Fibroblast of lung (primary cell): ENCODE measurements around the gene CLASP2. TPM values are rescaled to one million over a fixed set of nuclear protein-coding genes. Genes with fewer than 3 reads are reported as not detected.

Experiments used
- DNase-seq, 2 donors: peaks; one replicate each; pipeline versions ENCODE4 v3.0.0 to v3.0.0-alpha.2; 2010; ENCODE audit warnings: low read depth in 2 of 2
- H2AFZ ChIP-seq: 2 replicates; pipeline ENCODE4 v1.5.1; 2012; ENCODE audit warnings: low read length, control low read depth, inconsistent platforms
- H3K27ac ChIP-seq: 2 replicates; pipeline ENCODE4 v1.5.1; 2011; ENCODE audit warnings: low read length, control low read depth; ENCODE audit not compliant: insufficient read depth
- H3K27me3 ChIP-seq: 2 replicates; pipeline ENCODE4 v1.5.1; 2011; ENCODE audit warnings: mild to moderate bottlenecking, low read length; ENCODE audit not compliant: control insufficient read depth, insufficient read depth
- H3K36me3 ChIP-seq: 2 replicates; pipeline ENCODE4 v1.5.1; 2011; ENCODE audit warnings: low read length; ENCODE audit not compliant: control insufficient read depth, insufficient read depth
- H3K4me1 ChIP-seq: 2 replicates; pipeline ENCODE4 v1.5.1; 2011; ENCODE audit warnings: low read length; ENCODE audit not compliant: control insufficient read depth, insufficient read depth; ENCODE audit errors: extremely low read depth
- H3K4me2 ChIP-seq: 2 replicates; pipeline ENCODE4 v1.5.1; 2011; ENCODE audit warnings: low read length, control low read depth; ENCODE audit not compliant: insufficient read depth; ENCODE audit errors: extremely low read depth
- H3K4me3 ChIP-seq, 4 experiments: fragments of 200-600 bp in 1 of 4; sonication (generic) in 1 of 4; replicated peaks in 1 of 4; 2 replicates each; pipeline ENCODE4 v1.5.1; 2011 to 2016; ENCODE audit warnings: low read length in 4 of 4, low read depth in 3 of 4, mild to moderate bottlenecking in 3 of 4, control low read depth in 2 of 4, inconsistent platforms in 1 of 4, mixed read lengths in 1 of 4; ENCODE audit not compliant: insufficient read depth in 1 of 4; ENCODE audit errors: control extremely low read depth in 1 of 4
- H3K79me2 ChIP-seq: 2 replicates; pipeline ENCODE4 v1.5.1; 2012; ENCODE audit warnings: mild to moderate bottlenecking, low read length, inconsistent platforms; ENCODE audit not compliant: control insufficient read depth, insufficient read depth
- H3K9ac ChIP-seq: 2 replicates; pipeline ENCODE4 v1.5.1; 2011; ENCODE audit warnings: mild to moderate bottlenecking, low read length, control low read depth; ENCODE audit not compliant: insufficient read depth
- H3K9me3 ChIP-seq: 2 replicates; pipeline ENCODE4 v1.5.1; 2012; ENCODE audit warnings: low read depth, low read length; ENCODE audit not compliant: control insufficient read depth, insufficient read depth
- H4K20me1 ChIP-seq: 2 replicates; pipeline ENCODE4 v1.5.1; 2011; ENCODE audit warnings: low read length; ENCODE audit not compliant: control insufficient read depth, insufficient read depth; ENCODE audit errors: extremely low read depth
- EZH2 ChIP-seq: IDR thresholded peaks from 2 replicates; pipeline ENCODE4 v1.5.1; 2012; ENCODE audit warnings: low read length, control low read depth, mild to moderate bottlenecking; ENCODE audit errors: missing control alignments
- polyA plus RNA-seq, 2 donors: library from polyadenylated mRNA; depleted of rRNA in 1 of 2; stranded (reverse) in 1 of 2; unstranded in 1 of 2; fragments of >200 nt; gene quantifications; 2 replicates each; pipeline ENCODE4 v1.2.1, GENCODE V29; 2011 to 2012; ENCODE audit warnings: missing spikeins in 1 of 2
- total RNA-seq: library from RNA; depleted of rRNA; stranded (reverse); fragments of >200 nt; gene quantifications from 2 replicates; pipeline ENCODE4 v1.2.1, GENCODE V29; 2014
- TF ChIP-seq, protein P1 (sequence below), 2 donors: IDR thresholded peaks in 1 of 2; conservative IDR thresholded peaks in 1 of 2; 1 replicate in 1 of 2; 2 replicates in 1 of 2; pipeline ENCODE4 v1.5.1; 2011 to 2012; ENCODE audit warnings: low read length in 2 of 2, control low read depth in 1 of 2, inconsistent platforms in 1 of 2, low read depth in 1 of 2, mild to moderate bottlenecking in 1 of 2

The CLASP2 gene
- total and polyA plus RNA-seq, 2 donors (not counting 1 experiment from before 2014, with no cell fraction given): 31.8 to 62.6 TPM

DNA sequence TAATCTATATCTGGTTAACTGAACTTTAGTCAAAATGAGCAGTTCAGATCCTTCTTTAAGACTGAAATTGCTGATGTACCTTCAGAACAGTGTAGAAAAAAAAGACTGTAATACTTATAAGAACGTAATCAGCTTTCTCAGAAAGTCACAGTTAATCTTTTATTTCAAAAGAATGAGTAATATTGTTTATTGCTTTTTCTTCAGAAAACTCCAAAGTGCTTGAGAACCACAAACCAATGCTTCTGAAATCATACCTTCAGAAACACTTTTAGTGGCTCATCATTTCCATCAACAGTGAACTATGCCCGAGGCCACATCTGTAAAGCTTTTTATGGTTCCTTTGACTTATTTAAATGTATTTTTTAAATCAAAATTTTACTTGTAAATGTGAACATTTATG lies 33.3 kb upstream of the CLASP2 start:
- no peaks in the 10 kb centered on the region for H3K27me3 ChIP-seq
- H4K20me1 ChIP-seq: no peaks in the 10 kb centered on the region
- H3K36me3 ChIP-seq: no peaks in the 10 kb centered on the region
- no peak overlapping the region for H3K4me3 ChIP-seq
- H3K4me1 ChIP-seq: peaks cover 4% of the 10 kb centered on the region
- no peak overlapping the region for H3K27ac ChIP-seq
- no peak overlapping the region for H2AFZ ChIP-seq
- H3K9ac ChIP-seq: no peak overlapping the region
- H3K4me2 ChIP-seq: no peak overlapping the region
- H3K9me3 ChIP-seq: no peaks in the 10 kb centered on the region
- peak in 1 of 2 donors; percentile 3 for DNase-seq
- no peak for TF ChIP-seq EZH2
- TF ChIP-seq, protein P1, sequence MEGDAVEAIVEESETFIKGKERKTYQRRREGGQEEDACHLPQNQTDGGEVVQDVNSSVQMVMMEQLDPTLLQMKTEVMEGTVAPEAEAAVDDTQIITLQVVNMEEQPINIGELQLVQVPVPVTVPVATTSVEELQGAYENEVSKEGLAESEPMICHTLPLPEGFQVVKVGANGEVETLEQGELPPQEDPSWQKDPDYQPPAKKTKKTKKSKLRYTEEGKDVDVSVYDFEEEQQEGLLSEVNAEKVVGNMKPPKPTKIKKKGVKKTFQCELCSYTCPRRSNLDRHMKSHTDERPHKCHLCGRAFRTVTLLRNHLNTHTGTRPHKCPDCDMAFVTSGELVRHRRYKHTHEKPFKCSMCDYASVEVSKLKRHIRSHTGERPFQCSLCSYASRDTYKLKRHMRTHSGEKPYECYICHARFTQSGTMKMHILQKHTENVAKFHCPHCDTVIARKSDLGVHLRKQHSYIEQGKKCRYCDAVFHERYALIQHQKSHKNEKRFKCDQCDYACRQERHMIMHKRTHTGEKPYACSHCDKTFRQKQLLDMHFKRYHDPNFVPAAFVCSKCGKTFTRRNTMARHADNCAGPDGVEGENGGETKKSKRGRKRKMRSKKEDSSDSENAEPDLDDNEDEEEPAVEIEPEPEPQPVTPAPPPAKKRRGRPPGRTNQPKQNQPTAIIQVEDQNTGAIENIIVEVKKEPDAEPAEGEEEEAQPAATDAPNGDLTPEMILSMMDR (conservative IDR thresholded peaks at IDR 0.05 in 1 of 2, IDR thresholded peaks at IDR 0.05 in 1 of 2; ENCODE audit: low read depth in 1 of 2, low read length in 2 of 2): no peak
- H3K79me2 ChIP-seq: no peaks in the 10 kb centered on the region

DNA sequence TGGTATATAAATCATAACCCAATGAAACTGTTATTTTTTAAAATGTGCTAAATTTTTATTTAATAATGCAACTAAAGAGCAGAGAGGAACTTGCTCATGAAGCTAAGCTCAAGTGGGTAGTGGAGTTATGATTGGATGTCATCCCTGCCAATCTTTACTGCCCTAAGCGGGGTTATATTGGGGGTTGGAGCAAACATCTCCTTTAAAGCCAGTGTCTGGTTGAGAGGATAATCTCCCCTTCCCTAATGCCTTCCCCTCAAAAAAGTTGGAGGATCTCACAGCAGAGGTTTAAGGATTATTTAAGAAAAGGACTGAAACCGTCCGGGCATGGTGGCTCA lies 32.1 kb upstream of the CLASP2 start:
- Histone ChIP-seq H3K79me2 (no peaks in the 10 kb centered on the region), H3K36me3 (no peaks in the 10 kb centered on the region), H4K20me1 (no peaks in the 10 kb centered on the region), H3K4me2 (no peak overlapping the region), H3K9ac (no peak overlapping the region), H3K27me3 (no peaks in the 10 kb centered on the region), H3K4me3 (no peak overlapping the region), H3K4me1 (peaks cover 4% of the 10 kb centered on the region), H2AFZ (no peak overlapping the region), H3K27ac (no peak overlapping the region), H3K9me3 (no peaks in the 10 kb centered on the region)
- DNase-seq: no peak
- TF ChIP-seq, protein P1 (conservative IDR thresholded peaks at IDR 0.05 in 1 of 2, IDR thresholded peaks at IDR 0.05 in 1 of 2; ENCODE audit: low read depth in 1 of 2, low read length in 2 of 2): no peak
- no peak for TF ChIP-seq EZH2

DNA sequence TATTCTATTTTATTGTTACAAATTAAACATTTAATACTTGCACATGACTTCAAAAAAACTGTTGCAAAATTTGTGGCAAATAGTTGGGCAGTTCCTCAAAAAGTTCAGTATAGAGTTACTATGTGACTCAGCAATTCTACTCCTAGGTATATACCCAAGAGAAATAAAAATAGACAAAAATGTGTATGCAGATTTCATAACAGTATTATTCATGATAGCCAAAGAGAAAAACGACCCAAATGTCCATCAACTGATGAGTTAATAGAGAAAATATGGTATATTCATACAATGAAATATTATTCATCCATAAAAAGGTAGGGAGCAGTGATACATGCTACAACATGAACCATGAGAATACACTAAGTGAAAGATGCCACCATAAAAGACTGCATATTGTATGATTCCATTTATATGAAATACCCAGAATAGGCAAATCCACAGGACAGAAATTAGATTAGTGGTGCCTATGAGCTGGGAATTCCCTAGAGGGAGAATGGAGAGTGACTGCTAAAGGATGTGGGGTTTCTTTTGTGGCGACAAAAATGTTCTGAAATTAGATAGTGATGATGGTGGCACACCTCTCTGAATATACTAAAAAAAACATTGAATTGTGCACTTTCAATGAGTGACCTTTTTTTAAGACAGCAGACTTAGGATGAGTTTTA lies 31.6 kb upstream of the CLASP2 start:
- Histone ChIP-seq H2AFZ (no peak overlapping the region), H3K79me2 (no peaks in the 10 kb centered on the region), H3K27ac (no peak overlapping the region), H3K36me3 (no peaks in the 10 kb centered on the region), H3K9ac (no peak overlapping the region), H3K4me1 (peaks cover 4% of the 10 kb centered on the region), H3K9me3 (no peaks in the 10 kb centered on the region), H3K4me3 (no peak overlapping the region), H3K4me2 (no peak overlapping the region), H4K20me1 (no peaks in the 10 kb centered on the region), H3K27me3 (no peaks in the 10 kb centered on the region)
- no peak for TF ChIP-seq EZH2
- TF ChIP-seq, protein P1 (conservative IDR thresholded peaks at IDR 0.05 in 1 of 2, IDR thresholded peaks at IDR 0.05 in 1 of 2; ENCODE audit: low read depth in 1 of 2, low read length in 2 of 2): no peak
- peak; percentile 9 to 64 for DNase-seq
